HFF-Myc (cell line): ENCODE results near the gene ACVR1C.

Experiments used
- DNase-seq: peaks from one replicate; pipeline ENCODE4 v3.0.0-alpha.2; 2011; ENCODE audit warnings: low read depth; ENCODE audit errors: extremely low read depth
- H3K4me3 ChIP-seq: replicated peaks from 2 replicates; pipeline ENCODE4 v1.5.1; 2011; ENCODE audit warnings: low read depth, mild to moderate bottlenecking, control low read depth, low read length
- TF ChIP-seq, protein P1 (sequence below): IDR thresholded peaks from 2 replicates; pipeline ENCODE4 v1.5.1; 2012; ENCODE audit warnings: mild to moderate bottlenecking, low read depth, low read length, control low read depth; ENCODE audit errors: missing control alignments

ACVR1C gene

DNA sequence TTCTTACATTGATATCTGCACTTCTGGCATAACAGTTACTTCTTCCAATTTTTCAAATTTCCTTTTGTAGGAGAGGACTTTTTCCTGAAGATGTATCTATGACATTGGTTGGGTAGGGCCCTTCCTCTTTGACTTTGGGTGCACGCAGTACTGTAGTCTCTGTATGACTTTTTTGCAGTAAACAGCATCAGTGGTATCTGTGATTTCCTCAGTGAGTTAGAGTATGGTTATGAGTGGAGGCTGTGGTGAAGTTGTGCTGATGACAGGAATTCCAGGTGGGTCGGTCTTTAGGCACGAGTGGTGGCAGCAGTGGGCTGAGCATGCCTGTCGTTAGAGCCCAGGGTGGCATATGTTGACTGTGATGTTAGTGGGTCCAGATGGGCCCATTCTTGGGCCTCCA is 17.6 kb downstream of the ACVR1C start:
- DNase-seq = no peak
- H3K4me3 ChIP-seq = no peak overlapping the region
- TF ChIP-seq, protein P1, sequence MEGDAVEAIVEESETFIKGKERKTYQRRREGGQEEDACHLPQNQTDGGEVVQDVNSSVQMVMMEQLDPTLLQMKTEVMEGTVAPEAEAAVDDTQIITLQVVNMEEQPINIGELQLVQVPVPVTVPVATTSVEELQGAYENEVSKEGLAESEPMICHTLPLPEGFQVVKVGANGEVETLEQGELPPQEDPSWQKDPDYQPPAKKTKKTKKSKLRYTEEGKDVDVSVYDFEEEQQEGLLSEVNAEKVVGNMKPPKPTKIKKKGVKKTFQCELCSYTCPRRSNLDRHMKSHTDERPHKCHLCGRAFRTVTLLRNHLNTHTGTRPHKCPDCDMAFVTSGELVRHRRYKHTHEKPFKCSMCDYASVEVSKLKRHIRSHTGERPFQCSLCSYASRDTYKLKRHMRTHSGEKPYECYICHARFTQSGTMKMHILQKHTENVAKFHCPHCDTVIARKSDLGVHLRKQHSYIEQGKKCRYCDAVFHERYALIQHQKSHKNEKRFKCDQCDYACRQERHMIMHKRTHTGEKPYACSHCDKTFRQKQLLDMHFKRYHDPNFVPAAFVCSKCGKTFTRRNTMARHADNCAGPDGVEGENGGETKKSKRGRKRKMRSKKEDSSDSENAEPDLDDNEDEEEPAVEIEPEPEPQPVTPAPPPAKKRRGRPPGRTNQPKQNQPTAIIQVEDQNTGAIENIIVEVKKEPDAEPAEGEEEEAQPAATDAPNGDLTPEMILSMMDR = no peak

DNA sequence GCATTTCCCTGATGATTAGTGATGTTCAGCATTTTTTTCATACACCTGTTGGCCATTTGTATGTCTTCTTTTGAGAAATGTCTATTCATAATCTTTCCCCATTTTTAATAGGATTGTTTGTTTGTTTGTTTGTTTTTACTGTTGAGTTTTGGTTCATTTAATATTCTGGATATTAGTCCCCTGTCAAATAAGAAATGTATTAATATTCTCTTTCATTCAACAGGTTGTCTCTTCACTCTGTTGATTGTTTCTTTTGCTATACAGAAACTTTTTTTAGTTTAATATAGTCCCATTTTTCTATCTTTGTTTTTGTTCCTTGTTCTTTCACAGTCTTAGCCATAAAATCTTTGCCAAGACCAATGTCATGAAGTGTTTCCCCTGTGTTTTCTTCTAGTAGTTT is 22.1 kb downstream of the ACVR1C start:
- TF ChIP-seq, protein P1 = no peak
- no peak overlapping the region for H3K4me3 ChIP-seq
- no peak for DNase-seq

DNA sequence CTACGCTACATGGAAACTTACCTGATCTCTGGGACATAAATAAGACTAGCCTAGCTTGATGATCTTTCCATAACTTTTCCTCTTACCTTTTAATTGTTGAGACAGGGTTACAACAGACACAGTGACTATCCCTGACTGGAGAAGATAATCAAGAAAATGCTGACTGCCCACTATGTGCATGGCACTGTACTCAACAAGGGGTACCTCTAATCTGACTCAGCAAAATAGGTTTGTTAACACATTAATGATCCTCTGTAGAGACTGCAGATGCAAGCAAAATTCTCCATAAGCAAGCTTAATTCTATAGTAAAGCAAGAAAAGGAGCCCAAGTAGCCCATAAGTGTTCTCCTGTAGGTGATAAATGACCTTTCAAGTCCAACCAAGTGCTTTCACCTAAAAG is 25.5 kb downstream of the ACVR1C start:
- no peak overlapping the region for H3K4me3 ChIP-seq
- TF ChIP-seq, protein P1 = no peak
- no peak for DNase-seq

DNA sequence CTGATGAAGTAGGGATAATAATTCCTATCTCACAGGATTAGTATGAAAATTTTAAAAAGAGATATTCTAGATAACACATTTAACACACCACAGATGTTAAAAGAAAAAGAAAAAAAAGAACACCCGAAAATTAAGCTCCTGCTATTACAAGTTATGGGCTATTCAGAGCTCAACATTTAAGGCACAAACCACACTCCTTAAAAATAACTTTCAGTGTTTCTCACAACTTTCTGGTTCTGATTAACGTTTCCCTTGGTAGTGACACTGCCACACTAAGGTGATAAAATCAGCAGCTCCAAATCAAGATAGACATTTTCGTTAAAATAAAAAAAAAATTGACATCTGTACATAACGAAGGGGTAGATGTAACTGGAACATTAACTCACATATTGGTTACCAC is 26.9 kb downstream of the ACVR1C start:
- TF ChIP-seq, protein P1 = no peak
- DNase-seq = no peak
- H3K4me3 ChIP-seq = no peak overlapping the region

DNA sequence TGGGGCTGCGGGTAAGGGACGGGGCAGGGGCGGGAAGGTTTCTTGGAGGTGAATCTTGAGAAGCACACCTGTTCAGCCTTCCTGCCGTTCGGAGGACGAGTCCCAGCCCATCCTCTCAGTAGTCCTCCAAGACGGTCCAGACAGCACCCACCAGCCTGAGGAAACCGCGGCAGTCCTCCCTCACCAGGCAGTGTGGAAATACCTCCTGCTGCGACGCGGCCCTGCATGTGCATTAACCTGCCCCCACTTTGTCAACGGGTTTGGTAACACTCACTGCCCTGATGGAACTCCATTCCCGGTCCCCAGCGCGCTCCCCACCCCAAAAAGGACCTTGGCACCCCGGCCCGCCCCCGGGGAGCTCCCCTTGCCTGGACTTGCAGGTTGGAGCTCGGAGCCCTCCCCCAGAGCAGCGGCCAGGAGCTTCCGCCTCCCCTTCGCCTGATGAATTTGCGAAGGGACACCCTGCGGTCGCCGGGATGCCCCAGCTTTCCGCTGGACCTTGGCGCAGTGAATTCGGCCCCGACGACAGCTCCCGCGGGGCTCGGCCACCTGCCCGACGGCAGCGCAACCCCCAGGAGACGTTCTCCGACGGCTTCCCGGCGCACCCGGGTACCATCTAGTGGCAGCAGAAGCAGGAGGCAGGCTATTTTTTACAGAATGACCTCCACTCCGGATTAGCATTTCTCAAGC is 31.5 kb downstream of the ACVR1C start:
- TF ChIP-seq, protein P1 = no peak
- DNase-seq = no peak
- no peak overlapping the region for H3K4me3 ChIP-seq

DNA sequence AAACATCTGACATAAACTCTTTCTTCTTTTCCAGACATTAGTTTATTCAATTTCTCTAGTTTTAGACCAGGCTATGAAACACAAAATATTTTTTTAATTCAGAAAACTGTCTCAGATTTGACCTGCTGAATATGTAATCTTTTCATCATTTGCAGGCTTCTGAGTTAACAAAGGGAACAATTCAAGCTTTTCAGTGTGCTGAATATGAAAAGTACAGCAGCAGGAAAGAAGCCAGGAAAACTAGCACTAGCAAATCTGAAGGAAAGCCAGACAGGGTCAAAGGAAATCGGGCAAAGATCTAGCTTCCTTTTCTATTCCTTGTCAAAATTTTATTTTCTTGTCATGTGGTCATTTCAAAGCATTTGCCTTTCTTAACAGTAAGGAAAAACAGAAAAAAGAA is 35.3 kb downstream of the ACVR1C start:
- TF ChIP-seq, protein P1 = no peak
- no peak for DNase-seq
- H3K4me3 ChIP-seq = no peak overlapping the region

DNA sequence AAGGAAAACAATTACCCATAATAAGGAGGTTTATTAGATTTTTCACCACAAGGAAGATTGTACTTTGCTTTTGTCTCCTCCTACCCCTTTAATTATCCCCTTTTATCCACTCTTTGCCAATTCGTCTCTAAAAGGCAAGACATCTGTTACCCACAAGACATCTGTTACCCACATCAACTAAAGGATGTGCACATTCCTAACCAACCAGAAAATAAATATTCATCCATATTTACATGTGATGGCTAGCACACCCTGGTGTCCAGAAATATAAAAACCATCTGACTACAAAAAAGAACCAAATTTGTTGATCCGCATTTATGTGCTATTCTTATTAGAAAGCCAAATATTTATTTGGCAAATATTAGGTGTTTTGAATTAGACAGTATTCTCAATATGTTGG is 35.7 kb downstream of the ACVR1C start:
- no peak for DNase-seq
- TF ChIP-seq, protein P1 = no peak
- H3K4me3 ChIP-seq = no peak overlapping the region
